ENCODE data around the gene KIF26B.

KIF26B gene

DNA sequence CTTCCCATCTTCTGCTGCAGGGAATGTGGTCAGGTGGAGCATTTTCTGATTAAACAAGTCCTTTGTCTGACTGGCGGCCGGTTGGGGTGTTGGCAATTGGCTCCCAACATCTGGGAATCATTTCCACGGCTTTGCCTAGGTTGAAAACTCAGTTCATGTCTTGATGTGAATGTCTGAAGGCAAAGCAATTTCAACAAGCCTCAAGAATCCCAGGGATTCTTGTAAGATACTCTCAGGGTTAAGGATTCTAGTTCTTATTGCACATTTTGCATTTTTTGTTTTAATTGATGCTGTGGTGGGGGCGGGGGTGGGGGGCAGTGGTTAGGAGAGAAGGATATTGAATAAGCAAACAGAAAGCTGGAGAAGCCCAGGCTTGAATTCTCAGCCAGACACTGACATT, 273.9 kb downstream of the KIF26B start:
- DNase-seq (ENCODE audit: low spot score): no peak

GRCh38 chr1:245431706-245432105, 276.9 kb downstream of the KIF26B start:
- DNase-seq (ENCODE audit: low spot score): no peak

DNA sequence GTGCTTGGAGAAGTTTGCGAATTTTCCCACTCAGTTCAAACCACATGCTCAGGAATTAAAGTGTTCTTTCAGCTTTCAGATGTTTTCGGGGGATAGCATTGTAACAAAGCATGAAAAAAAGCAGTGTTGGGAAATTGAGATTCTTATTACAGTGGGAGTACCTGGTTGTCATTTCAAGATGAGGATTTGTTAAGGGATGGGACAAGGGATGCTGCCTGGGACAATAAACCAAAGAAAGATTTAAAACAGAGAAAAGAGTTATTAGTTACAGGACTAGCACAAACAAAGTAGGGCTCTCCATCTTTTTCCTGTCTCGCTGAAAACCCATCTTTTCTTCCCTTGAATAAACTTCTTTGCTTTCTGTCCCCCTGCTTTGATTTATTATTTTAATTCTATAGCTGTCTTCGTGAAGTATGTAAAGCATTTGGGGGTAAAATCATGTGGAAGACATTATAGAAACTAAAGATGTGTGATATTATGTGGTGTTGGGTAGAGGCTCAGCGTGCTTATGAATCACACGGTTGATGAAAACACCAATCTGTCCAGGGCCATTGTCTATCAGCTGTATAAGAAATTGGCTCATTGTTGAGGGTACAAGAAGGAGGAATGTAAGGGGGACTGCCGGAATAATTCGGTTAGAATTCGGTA, 277.6 kb downstream of the KIF26B start:
- DNase-seq (ENCODE audit: low spot score): no peak

DNA sequence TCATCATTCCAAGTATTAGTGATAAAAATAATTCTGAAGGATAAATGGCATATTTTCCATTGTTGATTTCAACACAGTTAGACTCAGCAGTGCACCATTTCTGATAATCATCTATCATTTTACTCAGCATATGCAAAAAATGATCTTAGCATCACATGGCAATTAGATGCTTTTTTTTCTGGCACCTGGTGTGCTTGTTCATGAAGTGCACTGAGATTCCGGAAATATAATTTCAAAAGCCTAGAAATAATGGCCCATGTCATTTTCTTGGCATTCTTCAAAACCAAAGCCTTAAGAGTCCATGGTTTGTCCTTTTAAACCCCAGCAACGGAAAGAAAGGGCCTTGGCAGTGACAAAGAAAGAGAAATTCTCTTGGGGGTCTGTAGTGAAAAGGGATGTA, 278.8 kb downstream of the KIF26B start:
- no peak for DNase-seq (ENCODE audit: low spot score)

DNA sequence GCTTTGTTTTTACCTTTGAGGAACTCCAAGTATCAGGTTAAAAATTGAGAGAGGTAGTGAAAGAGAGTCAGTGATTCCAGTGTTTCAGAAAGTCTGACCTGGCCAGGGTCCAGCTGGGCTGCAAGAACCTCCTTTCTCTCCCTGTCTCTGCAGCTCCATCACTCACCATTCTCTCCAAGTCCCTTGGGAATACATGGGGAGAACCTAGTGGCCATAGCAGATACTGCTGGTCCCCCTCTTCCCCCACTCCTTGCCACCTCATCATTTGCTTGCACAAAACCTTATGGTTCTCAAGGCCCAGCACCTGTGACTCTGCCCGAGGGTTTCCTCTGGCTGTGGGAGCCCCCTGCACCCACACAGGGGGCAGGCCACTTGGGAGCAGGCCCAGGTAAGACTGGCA, 279.5 kb downstream of the KIF26B start:
- no peak for DNase-seq (ENCODE audit: low spot score)

DNA sequence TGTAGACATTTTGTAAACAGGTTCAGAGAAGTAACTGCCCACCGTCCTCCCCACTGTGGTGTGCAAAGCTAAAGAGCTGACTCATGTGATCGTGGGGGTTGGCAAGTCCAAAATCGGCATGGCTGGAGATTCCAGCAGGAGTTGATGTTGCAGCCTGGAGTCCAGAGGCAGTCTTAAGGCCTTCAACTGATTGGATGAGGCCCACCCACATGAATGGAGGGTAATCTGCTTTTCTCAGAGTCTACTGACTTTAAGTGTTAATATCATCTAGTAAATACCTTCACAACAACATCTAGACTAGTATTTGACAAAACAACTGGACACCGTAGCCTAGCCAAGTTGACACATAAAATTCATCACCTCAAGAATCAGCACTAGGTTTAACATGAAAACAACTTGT, 281.6 kb downstream of the KIF26B start:
- no peak for DNase-seq (ENCODE audit: low spot score)

DNA sequence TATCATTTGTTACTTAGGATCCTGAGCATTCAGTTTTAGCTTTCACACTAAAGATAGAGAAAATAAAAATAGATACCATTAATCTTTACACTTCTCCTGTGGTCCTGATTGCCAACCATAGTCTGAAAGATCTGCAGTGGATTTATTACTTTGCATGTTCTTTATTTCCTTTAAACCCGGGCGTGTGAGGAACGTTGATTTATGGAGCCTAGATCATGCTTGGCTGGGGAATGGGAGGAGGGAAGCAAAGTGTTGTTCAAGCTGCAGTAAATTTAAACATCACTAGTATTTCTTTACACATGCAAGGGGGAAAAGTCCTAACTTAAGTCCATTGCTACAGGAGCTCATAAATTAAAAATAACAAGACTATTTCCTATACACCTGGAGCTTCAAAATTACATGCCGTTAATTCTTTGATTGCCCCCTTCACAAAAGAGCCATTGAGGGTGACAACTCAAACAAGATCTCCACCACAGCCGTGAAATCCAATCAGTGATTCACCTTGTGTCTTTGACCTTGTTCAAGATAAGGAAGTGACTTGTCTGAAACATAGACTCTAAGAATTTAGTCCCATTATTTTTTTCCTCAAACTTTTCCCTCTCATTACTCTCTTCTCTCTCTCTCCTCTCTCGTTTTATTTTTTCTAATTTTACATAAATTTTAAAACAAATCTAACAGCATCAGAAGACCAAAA, 282.7 kb downstream of the KIF26B start:
- no peak for DNase-seq (ENCODE audit: low spot score)

GRCh38 chr1:245440922-245441321, 286.1 kb downstream of the KIF26B start:
- DNase-seq (ENCODE audit: low spot score): no peak

GRCh38 chr1:245441689-245442088, 286.9 kb downstream of the KIF26B start:
- no peak for DNase-seq (ENCODE audit: low spot score)

DNA sequence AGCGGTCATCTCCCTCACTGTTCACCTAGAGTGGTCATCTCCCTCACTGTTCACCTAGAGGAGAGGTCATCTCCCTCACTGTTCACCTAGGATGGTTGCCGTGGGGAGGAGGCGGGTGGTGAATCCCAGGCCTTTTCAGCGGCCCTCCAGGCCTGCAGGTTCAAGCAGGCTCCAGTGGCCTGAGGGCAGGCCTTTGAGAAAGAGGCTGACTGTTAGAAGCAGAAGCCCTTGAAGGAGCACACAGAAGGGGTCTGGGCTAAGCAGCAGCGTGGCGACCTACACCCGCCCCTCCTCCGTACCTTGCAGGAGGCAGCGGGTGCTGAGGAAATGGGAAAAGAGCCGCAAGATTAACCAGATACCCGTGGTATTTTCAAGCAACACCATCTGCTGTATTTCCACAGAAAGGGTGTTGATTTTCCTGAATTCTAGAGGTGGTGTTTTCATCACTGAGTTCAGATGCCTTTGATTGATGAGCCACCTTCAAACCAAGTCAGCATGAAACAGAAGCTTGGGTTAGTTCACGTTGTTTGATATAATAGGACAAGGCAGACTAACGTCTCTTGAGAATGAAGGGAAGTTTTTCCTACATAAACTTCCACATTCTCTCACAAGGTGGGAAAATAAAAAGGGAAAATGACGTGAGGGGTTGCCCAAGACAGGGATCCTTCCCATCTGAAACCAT, 289.5 kb downstream of the KIF26B start:
- DNase-seq (ENCODE audit: low spot score): no peak

- no peak for DNase-seq (ENCODE audit: low spot score)
These were observed 290.2 kb downstream of the KIF26B start for GRCh38 chr1:245444945-245445344.

- DNase-seq (ENCODE audit: low spot score): no peak
These were observed 293.7 kb downstream of the KIF26B start for GRCh38 chr1:245448531-245448930.

DNA sequence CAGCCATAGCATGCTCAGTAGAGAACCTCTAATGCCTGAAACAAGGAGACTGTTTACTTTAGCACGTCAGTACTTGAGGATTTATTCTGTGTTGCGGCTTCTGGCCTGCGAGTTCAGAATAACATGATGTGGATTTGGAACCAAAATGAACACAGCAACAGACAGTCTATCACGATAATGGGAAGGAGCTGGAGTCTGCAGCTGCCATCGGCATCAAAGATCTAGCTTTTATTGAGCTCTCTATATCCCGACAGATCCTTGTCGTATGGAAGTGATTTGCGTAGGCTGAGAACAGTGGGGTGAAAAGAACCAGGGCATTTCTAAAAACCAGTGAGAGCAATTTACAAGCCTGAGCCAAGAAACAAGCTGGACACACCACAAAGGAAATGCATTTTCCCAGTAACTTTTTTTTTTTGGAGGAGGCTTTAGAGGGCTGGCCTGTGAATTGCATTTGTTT, 294.2 kb downstream of the KIF26B start:
- DNase-seq (ENCODE audit: low spot score): no peak

DNA sequence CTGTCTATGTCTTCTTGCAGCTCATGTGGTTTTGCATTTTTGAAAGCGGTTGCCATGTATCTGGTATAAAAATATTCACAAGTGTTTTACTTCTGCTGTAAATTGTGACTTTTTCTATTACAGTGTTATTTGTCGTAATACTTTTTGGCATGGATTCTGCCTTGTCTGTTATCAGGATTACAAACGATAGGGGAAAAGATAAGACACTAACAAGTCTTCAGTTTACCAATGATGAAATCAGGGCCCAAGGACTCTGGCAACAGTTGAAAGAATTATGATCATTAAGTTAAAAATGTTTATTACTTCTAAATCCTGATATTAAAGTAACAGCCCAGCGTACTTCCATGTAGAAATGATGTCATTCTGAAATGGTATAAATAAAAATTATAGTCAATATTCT, 298.8 kb downstream of the KIF26B start:
- no peak for DNase-seq (ENCODE audit: low spot score)

DNA sequence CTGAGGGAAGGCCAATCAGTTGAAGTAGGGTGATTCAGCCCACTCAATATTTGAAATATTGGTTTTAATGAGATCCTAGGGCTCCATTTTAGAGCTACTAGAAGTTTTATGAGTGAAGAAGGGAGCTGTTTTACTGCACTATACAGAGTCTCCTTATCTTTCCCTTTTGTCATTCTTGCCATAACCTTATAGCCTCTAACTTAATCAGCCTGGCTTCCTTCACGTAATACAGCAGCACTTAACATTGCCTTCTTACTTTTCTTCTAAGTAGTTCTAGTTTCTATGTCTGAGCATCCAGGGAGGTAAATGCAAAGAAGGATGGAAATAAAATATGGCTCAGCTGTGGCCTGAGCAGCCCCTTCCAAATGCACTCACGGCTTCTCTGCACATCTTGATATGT, 299.3 kb downstream of the KIF26B start:
- DNase-seq (ENCODE audit: low spot score): no peak

GRCh38 chr1:245457562-245457961, 302.8 kb downstream of the KIF26B start:
- DNase-seq (ENCODE audit: low spot score): no peak

- DNase-seq (ENCODE audit: low spot score): no peak
These were observed 303.4 kb downstream of the KIF26B start for GRCh38 chr1:245458234-245458633.

- no peak for DNase-seq (ENCODE audit: low spot score)
These were observed 304.0 kb downstream of the KIF26B start for GRCh38 chr1:245458761-245459174.

DNA sequence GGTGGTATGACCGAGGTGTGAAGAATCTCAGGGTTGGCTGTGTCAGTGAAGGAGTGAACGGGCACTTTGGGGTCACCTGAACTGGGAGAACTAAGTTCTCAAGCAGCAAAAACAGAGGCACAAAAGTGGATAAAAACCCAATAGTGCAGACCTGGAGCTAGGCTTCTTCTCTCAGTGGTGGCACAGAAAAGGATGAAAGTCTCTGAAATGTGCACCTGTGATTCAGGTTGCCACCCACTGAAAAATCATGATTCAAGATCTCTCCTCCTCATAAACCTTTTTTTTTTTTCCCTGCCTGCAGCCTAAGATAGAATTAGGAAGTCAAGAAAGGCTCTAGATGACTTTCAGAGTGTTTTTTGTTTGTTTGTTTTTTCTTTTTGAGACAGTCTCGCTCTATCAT, 304.8 kb downstream of the KIF26B start:
- no peak for DNase-seq (ENCODE audit: low spot score)

GRCh38 chr1:245461681-245462080, 306.9 kb downstream of the KIF26B start:
- DNase-seq (ENCODE audit: low spot score): no peak

- DNase-seq (ENCODE audit: low spot score): no peak
These were observed 307.4 kb downstream of the KIF26B start for GRCh38 chr1:245462161-245462560.

GRCh38 chr1:245463392-245464165, 308.8 kb downstream of the KIF26B start:
- DNase-seq (ENCODE audit: low spot score): no peak

DNA sequence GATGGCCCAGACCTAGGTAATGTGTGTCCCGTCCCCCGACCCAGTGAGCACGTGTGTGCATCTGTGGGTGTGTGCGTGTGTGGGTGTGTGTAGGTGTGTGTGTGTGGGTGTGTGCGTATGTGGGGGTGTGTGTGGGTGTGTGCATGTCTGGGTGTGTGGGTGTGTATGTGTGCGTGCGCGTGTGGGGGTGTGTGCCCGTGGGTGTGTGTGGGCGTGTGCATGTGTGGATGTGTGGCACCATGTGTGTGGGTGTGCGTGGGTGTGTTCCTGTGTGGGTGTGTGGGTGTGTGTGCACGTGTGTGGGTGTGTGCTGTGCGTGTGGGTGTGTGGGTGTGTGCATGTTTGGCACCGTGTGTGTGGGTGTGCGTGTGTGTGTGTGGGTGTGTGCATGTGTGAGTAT, 309.5 kb downstream of the KIF26B start:
- DNase-seq (ENCODE audit: low spot score): no peak

All from AG08396 (cell line).